ENCODE data around the gene MSMB. TPM values are rescaled to one million over a fixed set of nuclear protein-coding genes. Genes with fewer than 3 reads are reported as not detected.
"Not testable (repeated sequence)": the region's sequence is repeated elsewhere in the genome, so short reads cannot be mapped to it uniquely, and the experiment has no call there.

The MSMB gene
- total RNA-seq, 1 experiment from 2014 or later = not detected

DNA sequence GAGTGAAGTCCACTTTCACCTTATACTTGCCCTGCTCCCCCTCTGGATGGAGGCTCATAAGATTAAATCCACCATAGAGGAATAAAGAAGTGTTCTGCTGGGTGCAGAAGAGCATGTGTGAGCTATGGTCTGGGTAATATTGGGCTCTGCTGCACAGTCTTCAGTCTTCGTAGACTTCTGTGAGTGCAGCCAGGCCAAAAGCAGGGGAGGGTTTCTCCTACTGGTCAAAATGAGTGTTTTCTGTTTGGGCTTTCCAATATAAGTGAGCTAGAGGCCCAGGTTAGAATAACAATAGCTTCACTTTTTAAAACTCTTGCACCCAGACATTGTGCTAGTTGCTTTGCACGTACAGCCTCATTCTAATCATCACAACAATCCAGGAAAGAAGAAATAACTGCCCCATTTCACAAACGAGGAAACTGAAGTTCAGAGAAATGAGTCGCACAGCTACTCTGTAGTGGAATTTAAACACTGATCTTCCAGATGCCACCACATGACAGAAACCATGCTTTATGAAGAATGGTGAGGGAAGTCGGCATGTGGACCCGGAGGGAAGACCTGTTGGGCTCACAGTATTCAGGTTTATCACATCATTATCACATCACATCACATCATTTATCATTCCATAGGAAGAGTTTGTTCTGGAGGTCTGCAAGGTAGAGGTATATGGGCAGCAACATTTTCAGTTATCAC lies 23.8 kb upstream of the MSMB start:
- no peak for DNase-seq (ENCODE audit: low spot score)

DNA sequence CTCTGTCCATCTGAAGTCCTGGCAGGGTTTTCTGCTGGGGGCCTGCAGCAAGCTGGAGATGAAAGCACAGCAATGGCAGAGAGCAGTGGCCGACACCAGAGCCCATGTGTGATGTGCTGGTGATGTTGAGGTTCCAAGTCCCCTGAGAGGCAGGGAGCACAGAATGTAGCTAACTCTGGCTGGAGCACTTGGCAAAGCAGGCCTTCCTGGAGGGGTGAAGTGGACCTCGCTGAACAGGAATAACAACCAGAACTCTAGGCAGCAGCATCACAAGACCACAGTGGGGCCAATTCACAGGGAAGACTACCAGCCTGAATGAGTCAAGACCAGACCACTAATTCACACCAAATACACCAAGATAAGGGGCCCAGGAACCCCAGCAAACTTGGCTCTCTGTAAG lies 22.8 kb upstream of the MSMB start:
- DNase-seq (ENCODE audit: low spot score) = no peak

DNA sequence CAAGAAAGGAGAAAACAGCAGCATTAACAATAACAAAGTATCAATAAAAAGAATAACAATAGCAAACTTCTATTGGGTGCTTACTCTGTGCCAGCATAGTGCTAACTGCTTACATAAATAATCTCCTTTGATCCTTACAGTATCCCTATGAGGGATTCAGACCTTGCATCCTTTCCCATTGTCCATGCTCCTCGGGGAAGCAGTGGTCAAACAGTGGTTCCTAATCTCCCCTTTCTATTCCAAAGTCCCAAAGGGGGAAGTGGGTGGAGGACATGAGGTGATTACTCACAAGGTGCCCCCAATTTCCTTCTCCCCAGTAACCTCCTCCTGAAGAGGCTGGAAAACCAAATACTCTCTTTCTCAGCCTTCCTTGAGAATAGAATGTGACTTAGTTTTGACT lies 22.0 kb upstream of the MSMB start:
- DNase-seq (ENCODE audit: low spot score) = no peak

DNA sequence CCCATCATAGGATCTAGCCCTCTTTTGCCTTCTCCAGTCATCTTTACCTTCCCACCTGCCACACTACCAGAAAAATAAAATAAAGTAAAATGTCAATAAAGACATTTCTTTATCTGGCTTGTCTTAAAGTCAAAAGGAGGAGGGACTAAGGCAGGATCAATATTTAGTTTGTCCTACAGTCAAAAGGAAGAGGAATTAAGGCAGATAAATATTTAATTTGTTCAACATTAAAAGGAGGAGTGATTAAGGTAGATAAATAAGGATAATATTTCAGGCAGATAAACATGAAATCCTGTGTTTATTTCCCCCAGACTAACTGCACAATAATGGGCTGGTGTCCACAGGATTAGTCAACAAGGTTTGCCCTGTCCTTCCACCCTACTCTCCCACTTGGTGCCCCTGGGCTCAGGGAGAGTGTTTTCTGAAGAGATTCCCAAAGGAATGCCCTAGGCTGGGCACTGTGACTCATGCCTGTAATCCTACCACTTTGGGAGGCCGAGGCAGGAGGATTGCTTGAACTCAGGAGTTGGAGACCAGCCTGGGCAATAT lies 18.3 kb upstream of the MSMB start:
- no peak for DNase-seq (ENCODE audit: low spot score)

DNA sequence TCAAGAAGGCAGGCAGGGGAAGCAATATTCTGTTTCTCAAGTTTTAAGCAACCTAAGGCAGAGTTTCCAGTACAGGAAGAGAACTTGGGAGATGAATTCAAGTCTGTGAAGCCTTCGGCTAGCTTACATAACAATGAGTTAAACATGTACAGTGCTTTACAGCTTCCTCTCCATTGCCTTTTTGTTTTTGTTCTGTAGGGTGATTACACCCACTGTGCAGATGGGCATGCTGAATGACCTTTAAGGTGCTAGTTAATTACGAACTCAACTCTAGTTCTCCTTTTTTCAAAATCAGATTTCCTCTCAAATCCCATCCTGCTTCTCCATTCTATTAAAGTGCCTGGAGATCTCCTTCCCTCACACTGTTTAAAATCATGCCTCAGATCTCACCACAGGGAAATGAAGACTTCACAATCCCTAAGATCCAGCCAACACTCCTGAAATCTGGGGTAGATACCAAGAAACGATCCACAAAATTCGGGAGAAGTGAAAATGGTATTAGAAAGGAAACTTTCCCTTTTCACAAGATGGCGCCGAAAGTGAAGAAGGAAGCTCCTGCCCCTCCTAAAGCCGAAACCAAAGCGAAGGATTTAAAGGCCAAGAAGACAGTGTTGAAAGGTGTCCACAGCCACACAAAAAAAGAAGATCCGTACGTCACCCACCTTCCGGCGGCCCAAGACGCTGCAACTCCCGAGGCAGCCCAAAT lies 16.8 kb upstream of the MSMB start:
- no peak for DNase-seq (ENCODE audit: low spot score)

DNA sequence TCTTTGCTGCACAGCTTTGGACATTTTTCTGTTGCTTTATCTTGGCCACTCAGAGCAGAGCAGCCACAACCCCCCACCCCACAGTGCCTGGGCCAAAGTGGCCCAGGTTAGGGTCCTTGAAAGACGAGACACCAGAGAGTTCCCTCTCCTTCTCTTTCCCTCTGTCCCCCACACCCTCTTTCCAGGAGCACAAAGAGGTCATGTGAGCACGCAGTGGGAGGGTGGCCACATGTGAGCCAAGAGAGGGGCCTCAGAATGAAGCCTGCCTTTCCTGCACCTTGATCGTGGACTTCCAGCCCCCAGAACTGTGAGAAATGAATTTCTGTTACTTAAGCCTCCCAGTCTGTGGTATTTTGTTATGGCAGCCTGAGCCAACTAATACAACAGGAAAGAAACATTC lies 14.6 kb upstream of the MSMB start:
- no peak for DNase-seq (ENCODE audit: low spot score)

DNA sequence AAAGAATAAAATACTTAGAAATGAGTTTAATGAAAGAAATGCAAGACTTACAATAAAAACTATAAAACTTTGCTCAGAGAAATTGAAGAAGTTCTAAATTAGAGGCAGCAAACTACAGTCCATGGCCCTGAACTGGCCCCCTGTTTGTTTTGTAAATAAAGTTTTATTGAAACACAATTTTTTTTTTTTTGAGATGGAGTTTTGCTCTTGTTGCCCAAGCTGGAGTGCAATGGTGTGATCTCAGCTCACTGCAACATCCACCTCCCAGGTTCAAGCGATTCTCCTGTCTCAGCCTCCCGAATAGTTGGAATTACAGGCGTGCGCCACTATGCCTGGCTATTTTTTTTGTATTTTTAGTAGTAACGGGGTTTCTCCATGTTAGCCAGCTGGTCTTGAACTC lies 11.9 kb upstream of the MSMB start:
- not testable (repeated sequence) for DNase-seq (ENCODE audit: low spot score)

DNA sequence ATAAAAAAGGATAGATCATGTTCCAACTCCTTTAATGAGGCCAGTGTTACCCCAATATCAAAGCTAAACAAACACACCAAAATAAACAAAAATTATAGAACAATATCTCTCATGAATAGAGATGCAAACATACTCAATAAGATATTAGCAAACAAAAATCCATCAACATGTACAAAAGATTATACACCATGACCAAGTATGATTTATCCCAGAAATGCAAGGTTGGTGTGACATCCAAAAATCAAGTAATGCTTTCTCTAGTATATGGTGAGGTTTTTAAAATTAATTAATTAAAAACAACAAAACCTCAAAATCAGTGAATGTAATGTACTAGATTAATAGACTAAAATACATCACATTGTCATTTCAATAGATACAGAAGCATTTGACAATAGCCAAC lies 11.0 kb upstream of the MSMB start:
- no peak for DNase-seq (ENCODE audit: low spot score)

DNA sequence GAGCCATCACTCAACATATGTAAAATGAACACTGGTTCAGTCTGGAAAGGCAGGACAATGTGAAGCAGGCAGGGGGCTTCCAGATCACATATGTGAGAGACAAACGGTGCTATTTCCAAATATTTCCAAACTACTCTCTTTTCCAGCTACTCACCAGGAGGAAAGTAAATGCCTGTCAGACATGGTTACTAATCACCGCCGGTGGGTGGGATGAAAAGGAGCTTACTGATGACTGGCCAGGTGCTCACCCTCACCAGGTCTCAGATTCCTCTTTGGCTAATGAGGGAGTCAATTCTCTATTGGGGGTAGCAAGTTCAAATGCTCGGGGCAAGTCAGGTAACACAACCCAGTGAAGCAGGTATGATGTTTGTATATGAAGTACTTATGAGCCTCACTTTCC lies 9.7 kb upstream of the MSMB start:
- no peak for DNase-seq (ENCODE audit: low spot score)

DNA sequence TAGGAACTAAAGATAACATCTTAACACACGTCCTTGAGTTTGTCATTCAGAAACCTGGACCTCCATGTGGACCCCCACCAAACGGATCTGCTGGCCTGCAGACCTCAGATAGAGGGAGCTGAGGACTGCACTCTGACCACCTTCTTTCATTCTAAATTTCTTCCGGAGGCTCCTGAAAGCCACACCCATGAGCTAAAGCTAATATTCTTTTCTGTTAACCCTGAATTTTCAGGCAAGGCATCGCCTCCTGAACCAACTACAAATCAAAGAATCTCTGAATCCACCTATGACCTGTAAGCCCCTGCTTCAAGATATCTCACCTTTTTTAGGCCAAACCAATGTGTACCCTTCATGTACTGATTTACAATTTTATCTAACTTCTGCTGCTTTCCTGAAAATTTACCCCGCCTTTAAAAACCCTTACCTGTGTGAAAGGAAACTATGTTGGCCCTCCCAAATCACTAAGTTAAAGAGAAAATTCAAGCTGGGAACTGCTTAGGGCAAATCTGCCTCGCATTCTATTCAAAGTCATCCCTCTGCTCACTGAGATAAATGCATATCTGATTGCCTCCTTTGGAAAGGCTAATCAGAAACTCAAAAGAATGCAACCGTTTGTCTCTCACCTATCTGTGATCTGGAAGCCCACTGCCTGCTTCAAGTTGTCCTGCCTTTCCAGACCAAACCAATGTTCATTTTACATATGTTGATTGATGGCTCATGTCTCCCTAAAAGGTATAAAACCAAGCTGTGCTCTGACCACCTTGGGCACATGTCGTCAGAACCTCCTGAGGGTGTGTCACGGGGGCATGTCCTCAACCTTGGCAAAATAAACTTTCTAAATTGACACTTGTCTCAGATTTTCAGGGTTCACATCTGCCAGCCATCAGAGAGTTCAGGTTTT lies 7.7 kb upstream of the MSMB start:
- no peak for DNase-seq (ENCODE audit: low spot score)

DNA sequence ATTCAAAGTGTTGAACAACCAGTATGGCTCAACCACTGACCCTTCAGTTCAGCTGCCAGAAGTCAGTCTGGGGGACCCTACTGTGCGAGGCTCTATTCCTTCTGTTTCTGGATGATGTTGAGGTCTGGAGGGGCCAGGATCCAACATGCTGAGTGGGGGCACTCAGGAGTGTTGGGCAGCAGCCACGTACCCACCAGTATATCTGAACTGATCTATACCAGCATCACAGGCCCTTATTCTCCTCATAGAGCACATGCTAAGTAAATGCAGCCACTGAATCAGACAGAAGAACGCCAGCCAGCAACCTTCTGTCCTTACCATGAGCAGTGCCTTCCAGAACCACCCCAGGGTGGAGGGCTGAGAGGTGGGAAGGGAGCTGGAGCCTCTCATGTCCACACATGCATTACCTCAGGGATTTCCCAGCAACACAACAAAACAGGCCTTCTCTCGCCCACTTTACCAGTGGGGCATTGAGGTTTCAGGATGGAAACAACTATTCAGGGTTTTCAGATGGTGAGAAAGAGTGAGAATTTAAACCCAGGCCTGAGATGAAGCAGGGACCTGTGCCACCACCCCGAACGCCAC lies 6.8 kb upstream of the MSMB start:
- DNase-seq (ENCODE audit: low spot score) = no peak

DNA sequence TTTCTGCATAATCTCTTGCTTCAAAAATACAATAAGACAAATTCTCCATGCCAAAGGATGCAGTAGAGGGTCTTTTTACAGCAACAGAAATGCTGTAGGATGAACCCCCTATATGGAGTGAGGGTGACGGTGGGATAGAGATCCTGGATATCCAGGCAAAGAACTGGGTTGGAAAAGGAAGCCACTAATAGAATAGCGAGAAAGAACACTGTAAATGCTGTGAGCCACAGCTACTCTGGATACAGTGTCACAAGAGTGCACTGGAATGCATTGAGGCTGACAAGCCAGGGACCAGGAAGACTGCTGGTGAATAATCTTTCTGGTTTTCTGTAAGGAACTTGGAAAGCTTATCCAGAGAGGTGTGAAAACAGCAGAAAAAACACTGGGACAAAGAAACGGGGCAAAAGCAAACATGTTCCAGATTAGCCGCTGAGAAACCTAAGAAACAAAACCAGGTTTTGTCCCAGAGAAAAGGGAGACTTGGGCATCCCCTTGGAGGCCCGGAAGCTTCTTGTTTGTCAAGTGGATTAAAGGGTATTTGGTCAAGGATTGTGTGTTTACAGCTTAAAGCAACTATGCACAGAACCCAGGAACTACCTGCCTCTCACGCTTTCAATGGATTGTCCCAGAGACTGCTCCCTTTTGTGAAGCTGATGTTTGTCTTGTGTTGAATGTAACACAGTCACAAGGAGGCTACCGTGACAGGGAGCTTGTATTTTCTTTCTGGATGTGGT lies 6.2 kb upstream of the MSMB start:
- DNase-seq (ENCODE audit: low spot score) = no peak

DNA sequence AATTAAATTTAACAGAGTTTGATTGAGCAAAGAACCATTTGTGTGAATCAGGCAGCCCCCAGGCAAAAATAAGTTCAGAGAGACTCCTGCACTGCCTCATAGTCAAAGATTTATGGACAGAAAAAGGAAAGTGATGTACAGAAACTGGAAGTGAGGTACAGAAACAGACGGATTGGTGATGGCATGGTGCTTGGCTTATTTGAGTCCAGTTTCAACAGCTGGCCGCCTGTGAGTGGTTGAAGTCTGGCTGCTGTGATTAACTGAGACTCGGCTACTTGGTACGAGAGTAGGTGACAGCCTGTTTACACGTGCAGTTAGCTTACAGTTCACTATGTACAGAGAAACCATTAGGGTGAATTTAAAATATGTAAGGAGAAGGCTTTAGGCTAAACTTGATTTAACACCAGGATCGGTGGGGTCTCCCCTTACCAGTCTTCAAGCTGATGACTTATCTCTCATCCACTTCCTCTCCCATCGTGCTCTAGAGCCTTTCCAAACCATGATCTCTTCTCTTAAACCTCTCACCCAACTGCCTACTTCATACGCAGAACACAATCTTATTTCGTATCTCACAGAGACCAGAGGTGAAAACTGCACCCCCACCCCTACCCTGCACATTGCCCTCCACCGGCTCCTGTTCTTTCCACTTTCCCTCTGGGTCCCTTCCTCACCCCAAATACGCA lies 5.0 kb upstream of the MSMB start:
- DNase-seq (ENCODE audit: low spot score) = no peak

DNA sequence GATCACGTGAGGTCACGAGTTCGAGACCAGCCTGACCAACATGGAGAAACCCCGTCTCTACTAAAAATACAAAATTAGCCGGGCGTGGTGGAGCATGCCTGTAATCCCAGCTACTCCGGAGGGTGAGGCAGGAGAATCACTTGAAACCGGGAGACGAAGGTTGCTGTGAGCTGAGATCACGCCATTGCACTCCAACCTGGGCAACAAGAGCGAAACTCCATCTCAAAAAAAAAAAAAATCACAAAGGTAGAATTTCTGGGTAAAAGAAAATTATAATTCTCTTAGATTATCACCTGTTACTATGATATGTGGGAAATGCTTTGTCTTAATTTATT lies 3.4 kb upstream of the MSMB start:
- not testable (repeated sequence) for DNase-seq (ENCODE audit: low spot score)

DNA sequence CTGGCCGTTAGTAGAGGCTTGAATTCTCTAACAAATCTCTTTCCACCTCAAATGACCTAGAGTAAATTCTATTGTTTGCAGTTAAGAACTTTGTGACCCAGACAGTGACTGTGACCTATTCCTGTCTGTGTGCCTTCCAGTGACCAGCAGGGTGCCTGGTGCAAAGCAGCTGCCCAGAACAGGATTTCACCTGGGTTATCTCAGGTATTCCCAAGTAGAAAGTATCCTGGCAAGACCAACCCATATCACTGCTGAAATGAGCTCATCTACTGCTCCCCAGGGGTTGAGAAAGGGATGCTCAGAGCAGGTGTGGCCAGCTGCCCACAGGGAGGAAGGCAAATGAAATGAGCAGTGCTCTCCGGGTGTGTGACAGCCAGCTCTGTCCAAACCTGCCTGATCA lies 2.1 kb upstream of the MSMB start:
- no peak for DNase-seq (ENCODE audit: low spot score)

DNA sequence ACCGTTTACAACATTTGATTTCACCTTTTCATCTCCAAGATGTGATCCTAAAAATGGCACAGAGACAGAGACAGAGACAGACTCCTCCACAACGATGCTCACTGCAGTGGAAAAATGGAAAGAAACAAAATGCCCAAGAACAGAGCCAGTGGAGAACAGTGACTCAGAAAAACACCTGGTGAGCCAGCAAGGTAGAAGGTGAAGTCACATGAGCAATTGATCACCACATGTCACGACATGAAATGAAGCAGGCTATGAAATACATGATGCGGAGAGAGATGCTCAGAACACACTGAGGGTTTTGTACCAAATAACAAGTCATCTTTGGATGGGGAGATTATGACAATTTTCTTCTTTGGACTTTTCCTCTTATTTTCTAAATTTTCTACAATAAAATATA lies 3.5 kb downstream of the MSMB start:
- DNase-seq (ENCODE audit: low spot score) = no peak

DNA sequence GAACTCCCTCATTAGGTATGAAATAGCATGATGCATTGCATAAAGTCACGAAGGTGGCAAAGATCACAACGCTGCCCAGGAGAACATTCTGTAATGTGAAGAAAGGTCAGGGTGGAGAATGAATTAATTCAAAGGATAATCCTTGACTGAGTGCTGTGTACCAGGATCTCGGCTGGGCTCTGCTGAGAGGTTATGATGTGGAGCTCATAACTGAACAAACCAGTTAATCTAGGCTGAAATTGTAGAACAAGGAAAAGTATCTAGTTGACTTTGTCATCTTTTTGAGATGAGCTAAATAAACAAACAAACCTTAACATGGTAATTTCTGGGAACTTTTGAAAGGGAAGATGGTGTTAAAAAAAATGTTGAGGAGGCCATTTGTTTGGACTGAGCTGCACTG lies 6.1 kb downstream of the MSMB start:
- DNase-seq (ENCODE audit: low spot score) = no peak

DNA sequence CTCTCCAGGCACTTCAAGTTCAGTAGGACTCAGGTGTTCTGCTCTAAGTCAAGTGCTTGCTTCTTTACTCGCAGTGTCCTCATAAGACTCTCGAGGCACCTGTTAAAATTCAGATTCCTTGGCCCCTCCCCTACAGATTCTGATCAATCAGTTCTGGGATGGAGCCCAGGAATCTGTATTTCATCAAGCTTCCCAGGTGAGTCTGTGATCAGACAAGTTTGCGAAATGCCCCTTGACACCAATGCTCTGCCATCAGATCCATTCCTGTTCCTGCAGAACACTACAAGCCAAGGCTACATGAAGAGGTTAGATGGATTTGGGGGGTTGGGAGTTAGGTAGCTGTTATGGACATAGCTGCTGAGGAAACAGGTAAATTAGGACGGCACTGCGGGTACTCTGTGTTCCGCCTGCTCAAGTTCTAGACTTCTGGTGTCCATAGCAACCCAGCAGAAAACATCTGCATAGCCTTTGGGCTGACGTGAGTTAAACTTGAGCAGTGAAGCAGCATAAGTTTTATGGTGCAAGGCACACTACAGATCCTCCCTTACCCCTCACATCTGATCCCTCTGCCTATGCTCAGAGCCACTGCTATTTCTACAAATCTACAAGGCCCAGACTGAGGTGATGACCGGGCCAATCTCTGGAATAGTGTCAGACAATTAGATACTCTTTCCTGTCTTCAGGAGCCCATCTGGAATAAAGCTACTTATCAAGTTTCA lies 8.8 kb downstream of the MSMB start:
- no peak for DNase-seq (ENCODE audit: low spot score)

DNA sequence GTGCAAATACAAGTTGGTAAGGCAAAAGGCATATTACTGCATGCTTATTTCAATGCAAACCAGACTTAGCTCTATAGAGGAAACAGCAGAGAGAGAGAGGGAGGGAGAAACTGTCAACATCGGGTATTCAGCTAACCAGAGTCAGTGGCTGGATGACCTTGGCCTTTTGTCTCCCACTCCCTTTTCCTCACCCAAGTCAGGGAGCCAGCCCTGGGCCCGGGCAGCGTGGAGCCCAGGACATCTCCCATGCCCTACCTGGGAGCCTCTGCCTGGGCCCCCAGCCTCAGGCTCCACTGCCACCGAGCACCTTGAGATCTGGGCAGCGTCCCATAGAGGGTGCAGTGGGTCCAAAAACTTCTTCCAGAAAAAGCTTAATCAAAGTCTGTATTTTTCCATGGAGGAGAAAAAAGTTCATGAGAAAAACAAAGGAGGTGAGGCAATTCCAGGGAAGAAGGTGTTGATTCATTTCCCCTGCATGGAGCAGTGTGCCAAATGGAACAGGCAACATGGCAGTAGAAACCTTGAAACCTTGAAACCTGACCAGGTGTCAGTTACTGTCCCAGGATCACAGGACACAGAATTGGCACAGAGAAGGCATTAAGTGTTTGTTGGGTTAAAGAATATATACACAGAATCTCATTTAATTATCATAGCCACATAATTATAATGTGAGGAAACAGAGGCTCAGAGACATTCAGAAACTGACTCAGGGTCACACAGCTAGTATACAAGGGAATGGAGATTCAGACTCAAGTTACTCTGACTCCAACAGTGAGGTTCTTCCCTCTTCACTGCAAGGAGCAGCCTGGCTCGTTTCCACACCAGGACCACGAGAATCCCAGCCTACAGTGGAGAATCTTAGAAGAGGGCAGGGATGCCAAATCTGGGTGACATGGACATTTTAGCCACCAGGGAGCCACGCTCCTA lies 9.9 kb downstream of the MSMB start:
- no peak for DNase-seq (ENCODE audit: low spot score)

Data from H4 (cell line).